MM.1S (cell line): Measurements from ENCODE around the gene SERPINA10.

ENCODE experiments used
- DNase-seq: peaks from one replicate; pipeline ENCODE4 v3.0.0-alpha.2; 2015
- H2AFZ ChIP-seq: fragments of 300-600 bp; sonication (generic); 2 replicates; pipeline ENCODE4 v1.6.0; 2016; ENCODE audit warnings: antibody characterized with exemption, low read length
- H3F3A ChIP-seq: fragments of 300-600 bp; sonication (generic); 2 replicates; pipeline ENCODE4 v1.6.1; 2016; ENCODE audit warnings: mild to moderate bottlenecking, antibody characterized with exemption, low read length, moderate library complexity, mixed read lengths; ENCODE audit not compliant: insufficient read depth
- H3K27ac ChIP-seq: fragments of 300-600 bp; sonication (generic); 2 replicates; pipeline ENCODE4 v1.5.1; 2016; ENCODE audit warnings: mild to moderate bottlenecking, low read length
- H3K27me3 ChIP-seq: fragments of 300-600 bp; sonication (generic); replicated peaks from 2 replicates; pipeline ENCODE4 v1.6.0; 2016; ENCODE audit warnings: low read length; ENCODE audit not compliant: insufficient read depth
- H3K36me3 ChIP-seq: fragments of 300-600 bp; sonication (generic); replicated peaks from 2 replicates; pipeline ENCODE4 v1.6.1; 2016; ENCODE audit warnings: mild to moderate bottlenecking, low read length, mixed read lengths; ENCODE audit not compliant: insufficient read depth
- H3K4me1 ChIP-seq: fragments of 300-600 bp; sonication (generic); 2 replicates; pipeline ENCODE4 v1.6.1; 2016; ENCODE audit warnings: low read length, mixed read lengths
- H3K4me2 ChIP-seq: fragments of 300-600 bp; sonication (generic); 2 replicates; pipeline ENCODE4 v1.6.0; 2016; ENCODE audit warnings: low read depth, low read length
- H3K4me3 ChIP-seq: fragments of 300-600 bp; sonication (generic); 2 replicates; pipeline ENCODE4 v1.5.1; 2016; ENCODE audit warnings: low read length, mixed read lengths
- H3K79me2 ChIP-seq: fragments of 300-600 bp; sonication (generic); 2 replicates; pipeline ENCODE4 v1.6.1; 2016; ENCODE audit warnings: mixed run types, low read length, mixed read lengths
- H3K9ac ChIP-seq: fragments of 300-600 bp; sonication (generic); 2 replicates; pipeline ENCODE4 v1.6.1; 2016; ENCODE audit warnings: low read length, mixed read lengths
- H3K9me2 ChIP-seq: fragments of 300-600 bp; sonication (generic); replicated peaks from 2 replicates; pipeline ENCODE4 v1.6.1; 2016; ENCODE audit warnings: mild to moderate bottlenecking, low read length, mixed read lengths; ENCODE audit not compliant: insufficient read depth
- H3K9me3 ChIP-seq: fragments of 300-600 bp; sonication (generic); replicated peaks from 2 replicates; pipeline ENCODE4 v1.6.1; 2016; ENCODE audit warnings: mild to moderate bottlenecking, low read length, mixed read lengths; ENCODE audit not compliant: insufficient read depth
- H4K20me1 ChIP-seq: fragments of 300-600 bp; sonication (generic); 2 replicates; pipeline ENCODE4 v1.6.1; 2016; ENCODE audit warnings: mild to moderate bottlenecking, low read length, moderate library complexity, mixed read lengths; ENCODE audit not compliant: insufficient read depth
- EZH2 ChIP-seq: fragments of 300-600 bp; sonication (generic); optimal IDR thresholded peaks from 2 replicates; pipeline ENCODE3; 2017; ENCODE audit warnings: low read depth, mild to moderate bottlenecking, antibody characterized with exemption, low read length, mixed read lengths
- EZH2phosphoT487 ChIP-seq: fragments of 300-600 bp; sonication (generic); IDR thresholded peaks from 2 replicates; pipeline ENCODE4 v1.6.1; 2018; ENCODE audit warnings: antibody characterized with exemption, low read length
- TF ChIP-seq, protein P1 (sequence below): fragments of 300-600 bp; sonication (generic); IDR thresholded peaks from 2 replicates; pipeline ENCODE4 v1.5.1; 2016; ENCODE audit warnings: antibody characterized with exemption, low read length, mixed read lengths

Gene SERPINA10

DNA sequence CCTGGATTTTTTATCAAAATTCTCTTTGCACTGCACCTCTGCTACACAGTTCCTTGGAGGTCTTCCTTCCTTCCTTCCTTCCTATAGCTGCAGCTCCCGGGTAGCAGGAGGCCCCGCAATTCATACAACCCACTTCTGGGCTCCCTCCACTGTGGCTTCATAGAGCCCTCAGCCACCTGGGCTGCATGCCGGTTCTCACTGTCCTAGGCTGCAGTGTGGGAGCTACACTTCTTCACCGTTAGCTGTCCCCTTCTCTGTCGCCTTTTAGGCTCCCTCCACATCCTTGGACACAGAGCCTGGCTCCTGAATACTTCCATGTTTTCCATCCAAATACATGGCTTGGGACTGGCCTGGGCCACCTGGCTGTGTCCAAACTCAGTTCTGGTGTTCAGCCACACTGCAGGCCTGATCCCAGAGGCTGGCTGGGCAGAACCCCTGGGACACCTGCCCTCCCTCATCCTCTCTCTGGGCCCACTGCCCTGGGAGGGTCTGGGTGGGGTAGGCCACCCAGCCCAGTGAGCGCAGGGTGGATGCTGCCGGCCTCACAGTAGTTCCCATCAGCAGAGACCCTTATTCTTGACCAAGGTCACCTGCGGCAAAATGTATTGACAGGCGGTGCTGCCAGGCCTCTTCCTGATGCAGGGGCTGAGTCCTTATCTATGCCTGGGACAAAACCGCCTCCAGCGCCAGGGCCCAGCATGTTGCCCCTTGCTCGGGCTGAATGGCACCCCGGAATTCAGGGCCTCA is 1.7 kb downstream of the SERPINA10 start:
- Histone ChIP-seq H3K27ac (no peak overlapping the region), H3K4me3 (no peak overlapping the region), H3K9ac (no peak overlapping the region), H3K9me2 (no peaks in the 10 kb centered on the region), H4K20me1 (no peaks in the 10 kb centered on the region), H2AFZ (no peak overlapping the region), H3K4me2 (no peak overlapping the region), H3K9me3 (no peaks in the 10 kb centered on the region), H3K79me2 (no peaks in the 10 kb centered on the region), H3F3A (no peaks in the 10 kb centered on the region), H3K36me3 (no peaks in the 10 kb centered on the region), H3K27me3 (no peaks in the 10 kb centered on the region), H3K4me1 (no peaks in the 10 kb centered on the region)
- no peak for DNase-seq
- TF ChIP-seq EZH2phosphoT487 (no peak), EZH2 (no peak)
- TF ChIP-seq, protein P1, sequence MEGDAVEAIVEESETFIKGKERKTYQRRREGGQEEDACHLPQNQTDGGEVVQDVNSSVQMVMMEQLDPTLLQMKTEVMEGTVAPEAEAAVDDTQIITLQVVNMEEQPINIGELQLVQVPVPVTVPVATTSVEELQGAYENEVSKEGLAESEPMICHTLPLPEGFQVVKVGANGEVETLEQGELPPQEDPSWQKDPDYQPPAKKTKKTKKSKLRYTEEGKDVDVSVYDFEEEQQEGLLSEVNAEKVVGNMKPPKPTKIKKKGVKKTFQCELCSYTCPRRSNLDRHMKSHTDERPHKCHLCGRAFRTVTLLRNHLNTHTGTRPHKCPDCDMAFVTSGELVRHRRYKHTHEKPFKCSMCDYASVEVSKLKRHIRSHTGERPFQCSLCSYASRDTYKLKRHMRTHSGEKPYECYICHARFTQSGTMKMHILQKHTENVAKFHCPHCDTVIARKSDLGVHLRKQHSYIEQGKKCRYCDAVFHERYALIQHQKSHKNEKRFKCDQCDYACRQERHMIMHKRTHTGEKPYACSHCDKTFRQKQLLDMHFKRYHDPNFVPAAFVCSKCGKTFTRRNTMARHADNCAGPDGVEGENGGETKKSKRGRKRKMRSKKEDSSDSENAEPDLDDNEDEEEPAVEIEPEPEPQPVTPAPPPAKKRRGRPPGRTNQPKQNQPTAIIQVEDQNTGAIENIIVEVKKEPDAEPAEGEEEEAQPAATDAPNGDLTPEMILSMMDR, result no peak

DNA sequence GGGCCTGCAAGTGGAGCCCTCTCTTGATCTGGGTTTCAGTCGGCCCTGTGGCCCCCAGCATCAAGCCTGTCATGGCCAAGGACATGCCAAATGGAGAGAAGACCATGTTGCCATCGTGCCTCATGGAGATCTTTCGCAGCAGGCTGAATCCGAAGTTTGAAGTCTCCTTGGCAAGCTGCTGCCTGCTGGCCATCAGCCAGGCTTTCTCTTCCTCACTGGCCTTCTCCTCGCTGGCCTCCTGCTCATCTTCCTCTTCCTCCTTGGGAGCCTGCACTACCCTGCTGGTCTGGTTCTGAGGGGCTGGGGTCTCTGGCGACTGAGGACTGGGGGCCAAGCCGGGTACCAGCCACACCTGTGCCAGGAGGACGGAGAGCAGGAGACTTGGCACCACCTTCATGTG is 2.9 kb downstream of the SERPINA10 start:
- no peak for TF ChIP-seq EZH2
- TF ChIP-seq EZH2phosphoT487, result no peak
- TF ChIP-seq, protein P1, result no peak
- Histone ChIP-seq H2AFZ (no peak overlapping the region), H3K27me3 (no peaks in the 10 kb centered on the region)

DNA sequence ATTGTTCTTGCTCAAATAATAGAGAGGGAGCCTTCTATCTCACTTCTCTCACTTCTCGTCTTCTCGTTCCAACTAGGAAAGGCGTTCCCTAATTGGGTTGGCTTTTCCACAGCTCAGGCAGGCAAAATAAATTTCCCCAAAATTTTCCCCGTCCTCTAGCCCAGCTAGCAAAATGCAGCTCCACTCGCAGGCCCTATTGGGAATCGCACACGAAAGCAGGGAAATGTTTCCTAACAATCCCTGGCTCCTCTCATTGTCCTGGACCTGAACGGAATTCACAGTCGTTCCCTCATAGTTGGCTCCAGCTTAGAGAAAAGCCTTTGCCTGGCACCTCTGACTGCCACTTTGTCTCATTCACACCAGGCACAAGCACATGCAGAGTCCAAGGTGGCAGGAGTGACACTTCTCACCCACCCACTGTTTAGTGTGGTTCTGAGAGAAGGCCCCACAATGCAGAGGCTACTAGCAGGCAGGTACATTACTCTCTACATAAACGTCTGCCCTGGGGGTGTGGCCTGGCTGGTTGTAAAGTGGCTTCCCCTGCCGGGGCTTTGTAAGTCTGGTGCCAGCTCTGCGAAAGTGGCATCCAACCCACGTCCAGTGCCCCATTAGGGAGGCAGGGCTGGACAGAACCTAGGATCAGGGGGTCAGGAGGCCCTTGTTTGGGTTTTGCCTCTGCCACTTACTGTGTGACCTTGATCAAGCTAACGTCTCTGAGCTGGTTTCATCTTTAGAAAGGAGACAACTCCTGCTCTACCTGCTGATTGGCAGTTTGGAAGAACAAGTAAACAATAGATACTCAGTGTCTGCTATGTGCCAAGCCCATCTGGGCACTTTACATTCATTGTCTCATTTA is 4.2 kb downstream of the SERPINA10 start:
- H3K9ac ChIP-seq, result no peak overlapping the region
- DNase-seq, result no peak
- no peaks in the 10 kb centered on the region for H3K79me2 ChIP-seq
- H3F3A ChIP-seq, result no peaks in the 10 kb centered on the region
- H3K4me1 ChIP-seq, result no peaks in the 10 kb centered on the region
- no peaks in the 10 kb centered on the region for H3K27me3 ChIP-seq
- no peak overlapping the region for H3K4me2 ChIP-seq
- H2AFZ ChIP-seq, result no peak overlapping the region
- H3K36me3 ChIP-seq, result no peaks in the 10 kb centered on the region
- no peaks in the 10 kb centered on the region for H3K9me2 ChIP-seq
- no peak overlapping the region for H3K27ac ChIP-seq
- no peaks in the 10 kb centered on the region for H4K20me1 ChIP-seq
- no peak for TF ChIP-seq EZH2
- TF ChIP-seq, protein P1, result no peak
- TF ChIP-seq EZH2phosphoT487, result no peak
- no peaks in the 10 kb centered on the region for H3K9me3 ChIP-seq
- H3K4me3 ChIP-seq, result no peak overlapping the region

More for the DNA sequence above, 2.9 kb downstream of the SERPINA10 start:
- H3K9ac ChIP-seq, result no peak overlapping the region
- H3K4me3 ChIP-seq, result no peak overlapping the region
- no peaks in the 10 kb centered on the region for H3K9me2 ChIP-seq
- H3F3A ChIP-seq, result no peaks in the 10 kb centered on the region
- H3K4me1 ChIP-seq, result no peaks in the 10 kb centered on the region
- H3K36me3 ChIP-seq, result no peaks in the 10 kb centered on the region
- no peak overlapping the region for H3K4me2 ChIP-seq
- DNase-seq, result no peak
- H4K20me1 ChIP-seq, result no peaks in the 10 kb centered on the region
- no peaks in the 10 kb centered on the region for H3K79me2 ChIP-seq
- no peak overlapping the region for H3K27ac ChIP-seq
- H3K9me3 ChIP-seq, result no peaks in the 10 kb centered on the region
